Kidney (tissue), 22 donors: Measurements from ENCODE around the gene ENOSF1. TPM values are rescaled to one million over a fixed set of nuclear protein-coding genes. Genes with fewer than 3 reads are reported as not detected.
"Not testable (repeated sequence)": the region's sequence is repeated elsewhere in the genome, so short reads cannot be mapped to it uniquely, and the experiment has no call there.

ENCODE experiments used
- DNase-seq, 5 donors: peaks; one replicate each; pipeline ENCODE4 v3.0.0-alpha.2; 2013 to 2020
- FAIRE-seq: peaks from 2 replicates; lab custom pipeline; 2012; peaks lifted over from hg19 to GRCh38; lab: Jason Lieb, UNC
- H3K27ac ChIP-seq, 2 donors: one replicate each; pipeline ENCODE4 v1.7.0; 2013; ENCODE audit warnings: low read depth in 2 of 2, low read length in 2 of 2, inconsistent platforms in 1 of 2
- H3K27me3 ChIP-seq: one replicate; pipeline ENCODE4 v1.7.1; 2013; ENCODE audit warnings: low read length, inconsistent platforms; ENCODE audit not compliant: control insufficient read depth, insufficient read depth
- H3K36me3 ChIP-seq, 3 donors: one replicate each; pipeline versions ENCODE4 v1.7.0 to v1.7.1; 2013; ENCODE audit warnings: low read length in 3 of 3, control low read depth in 1 of 3, inconsistent platforms in 1 of 3; ENCODE audit not compliant: insufficient read depth in 3 of 3, control insufficient read depth in 2 of 3
- H3K4me1 ChIP-seq, 3 donors: one replicate each; pipeline versions ENCODE4 v1.7.0 to v1.7.1; 2013; ENCODE audit warnings: low read length in 3 of 3, inconsistent platforms in 1 of 3, low read depth in 1 of 3; ENCODE audit not compliant: control insufficient read depth in 2 of 3, insufficient read depth in 2 of 3
- H3K4me3 ChIP-seq, 3 donors: one replicate each; pipeline versions ENCODE4 v1.7.0 to v1.8.1; 2013; ENCODE audit warnings: low read length in 3 of 3, control low read depth in 1 of 3, inconsistent platforms in 1 of 3
- H3K9ac ChIP-seq, 3 donors: one replicate each; pipeline versions ENCODE4 v1.7.0 to v1.7.1; 2013; ENCODE audit warnings: low read length in 3 of 3, control low read depth in 1 of 3, inconsistent platforms in 1 of 3
- H3K9me3 ChIP-seq, 3 donors: one replicate each; pipeline versions ENCODE4 v1.7.0 to v1.7.1; 2013; ENCODE audit warnings: low read length in 3 of 3, control low read depth in 1 of 3, inconsistent platforms in 1 of 3; ENCODE audit not compliant: control insufficient read depth in 2 of 3, insufficient read depth in 1 of 3
- CTCF ChIP-seq: IDR thresholded peaks from 3 replicates; pipeline ENCODE4 v1.5.1; 2012; ENCODE audit warnings: mild to moderate bottlenecking, moderate library complexity, borderline replicate concordance; ENCODE audit not compliant: insufficient read depth; ENCODE audit errors: extremely low read depth
- intact Hi-C: fragments of 100-400 bp; cut with DNase I; formaldehyde crosslinking; loops from one replicate; pipeline ENCODE4 v1.11.1; 2022
- long read RNA-seq, 10 donors: library from polyadenylated mRNA in 1 of 10; unstranded in 1 of 10; transcript quantifications; one replicate each; pipeline ENCODE4 v2.0.0 and lab custom pipeline, GENCODE V29; 2021 to 2026
- polyA plus RNA-seq: library from polyadenylated mRNA; stranded (reverse); fragments of 350-450 nt; fragmentation: Illumina TruSeq; extraction: RNeasy Lipid Tissue Mini Kit (QIAGEN cat#74804); gene quantifications from one replicate; pipeline ENCODE4 v1.2.3, GENCODE V29; 2014; ENCODE audit warnings: low read depth, low replicate concordance; ENCODE audit not compliant: insufficient read depth
- total RNA-seq: library from RNA; stranded (reverse); fragmentation: NEBNext Ultra II Directional; extraction: Animal tissue kit (Norgen Biotek cat#: 25700); gene quantifications from one replicate; pipeline ENCODE4 v1.2.1, GENCODE V29; 2021
- donor health status: control.
- donor health status: control.
- donor health status: control.
- donor health status: control.
- donor health status: control.
- donor health status: DM: yes; HTN: yes; CAD: no.
- donor health status: Normal renal cell carcinoma (clear cell type).

ENOSF1 gene
- total RNA-seq (132 TPM), polyA plus RNA-seq (110 TPM)
- long read RNA-seq, donor 1, partial matches to known transcripts = 0 of 2 reads
- long read RNA-seq, donor 1, other reads (novel, unspliced or antisense) = 0 of 2 reads
- long read RNA-seq, donor 2, transcript ENOSF1-214 (7 exons, 1,096 nt) = major isoform, 10 of 14 reads
- long read RNA-seq, donor 2, partial matches to known transcripts = 0 of 14 reads
- long read RNA-seq, donor 2, other reads (novel, unspliced or antisense) = 0 of 14 reads
- long read RNA-seq, donor 3, transcript ENOSF1-213 (3 exons, 443 nt) = major isoform, 7 of 27 reads
- long read RNA-seq, donor 3, transcript ENOSF1-201 (16 exons, 1,867 nt) = minor isoform, 5 of 27 reads
- long read RNA-seq, donor 3, partial matches to known transcripts = 7 of 27 reads
- long read RNA-seq, donor 3, other reads (novel, unspliced or antisense) = 0 of 27 reads
- long read RNA-seq, donor 4, full-length matches to known transcripts = 8 of 8 reads
- long read RNA-seq, donor 4, partial matches to known transcripts = 0 of 8 reads
- long read RNA-seq, donor 4, other reads (novel, unspliced or antisense) = 0 of 8 reads
- long read RNA-seq, donor 5, partial matches to known transcripts = 0 of 3 reads
- long read RNA-seq, donor 5, other reads (novel, unspliced or antisense) = 0 of 3 reads
- long read RNA-seq, donor 6, partial matches to known transcripts = 5 of 15 reads
- long read RNA-seq, donor 6, other reads (novel, unspliced or antisense) = 0 of 15 reads
- long read RNA-seq, donor 7, transcript ENOSF1-201 (16 exons, 1,867 nt) = major isoform, 18 of 49 reads
- long read RNA-seq, donor 7, partial matches to known transcripts = 7 of 49 reads
- long read RNA-seq, donor 7, other reads (novel, unspliced or antisense) = 22 of 49 reads
- long read RNA-seq, donor 8, partial matches to known transcripts = 0 of 3 reads
- long read RNA-seq, donor 8, other reads (novel, unspliced or antisense) = 0 of 3 reads
- long read RNA-seq, donor 9, partial matches to known transcripts = 0 of 1 reads
- long read RNA-seq, donor 9, other reads (novel, unspliced or antisense) = 0 of 1 reads
- long read RNA-seq, donor 10, full-length matches to known transcripts = 8 of 17 reads
- long read RNA-seq, donor 10, partial matches to known transcripts = 9 of 17 reads
- long read RNA-seq, donor 10, other reads (novel, unspliced or antisense) = 0 of 17 reads

- FAIRE-seq = no peak
- TF ChIP-seq CTCF = peak; percentile 64
- H3K27me3 ChIP-seq = no peaks in the 10 kb centered on the region
- no peaks in the 10 kb centered on the region for H3K36me3 ChIP-seq
- peak within 1 kb of the TSS; percentile 41 to 97 (median 47) for H3K9ac ChIP-seq
- intact Hi-C loops = no loop called here
- peak; percentile 89 to 95 (median 93) for DNase-seq
- H3K4me3 ChIP-seq = peak within 1 kb of the TSS; percentile 62 to 90 (median 77)
- H3K4me1 ChIP-seq = peaks cover 2 to 5% (median 4%) of the 10 kb centered on the region in 3 donors
- peak within 1 kb of the TSS; percentile 88 to 89 for H3K27ac ChIP-seq
- H3K9me3 ChIP-seq = no peaks in the 10 kb centered on the region
These were observed at the start of gene ENOSF1 for GRCh38 chr18:712401-713134. Gene ENOSF1 (minus strand): TSS chr18:712630. CDS start chr18:712587, 43 bp downstream.

GRCh38 chr18:759864-760263, 47.4 kb upstream of the ENOSF1 start:
- H3K27me3 ChIP-seq, H3K36me3 ChIP-seq, DNase-seq, H3K4me3 ChIP-seq, H3K4me1 ChIP-seq, H3K27ac ChIP-seq, H3K9me3 ChIP-seq, H3K9ac ChIP-seq, FAIRE-seq, intact Hi-C loops: not testable (repeated sequence)

- intact Hi-C loops = no loop called here
- no peaks in the 10 kb centered on the region for H3K9me3 ChIP-seq
- H3K36me3 ChIP-seq = no peaks in the 10 kb centered on the region
- no peak overlapping the region for H3K9ac ChIP-seq
- no peaks in the 10 kb centered on the region for H3K4me1 ChIP-seq
- H3K4me3 ChIP-seq = no peak overlapping the region
- no peak overlapping the region for H3K27ac ChIP-seq
- DNase-seq = no peak
- no peak for FAIRE-seq
- TF ChIP-seq CTCF = no peak
- H3K27me3 ChIP-seq = no peaks in the 10 kb centered on the region
These were observed 43.1 kb upstream of the ENOSF1 start for GRCh38 chr18:755506-755905.
